GM19467 (cell line): ENCODE measurements around the gene DOCK9.

Experiments
- ATAC-seq: cut with Tn5 transposase; IDR thresholded peaks from one replicate; pipeline ENCODE4 v1.9.1; 2021; ENCODE audit warnings: mild to moderate bottlenecking, moderate library complexity; ENCODE audit not compliant: unreplicated experiment

DOCK9 gene

GRCh38 chr13:98978280-98978679 lies 416 bp upstream of the DOCK9 start:
- ATAC-seq, result no peak

GRCh38 chr13:98976941-98977340 lies 923 bp downstream of the DOCK9 start:
- no peak for ATAC-seq

- no peak for ATAC-seq
These were observed 1.5 kb downstream of the DOCK9 start for GRCh38 chr13:98976338-98976737.

GRCh38 chr13:98975822-98976261 lies 2.0 kb downstream of the DOCK9 start:
- ATAC-seq, result no peak

GRCh38 chr13:98974053-98974452 lies 3.8 kb downstream of the DOCK9 start:
- no peak for ATAC-seq

GRCh38 chr13:98972627-98973026 lies 5.2 kb downstream of the DOCK9 start:
- no peak for ATAC-seq

GRCh38 chr13:98972059-98972458 lies 5.8 kb downstream of the DOCK9 start:
- no peak for ATAC-seq

GRCh38 chr13:98970330-98970729 lies 7.5 kb downstream of the DOCK9 start:
- no peak for ATAC-seq

- no peak for ATAC-seq
These were observed 10.4 kb downstream of the DOCK9 start for GRCh38 chr13:98967491-98967890.

GRCh38 chr13:98966019-98966418 lies 11.8 kb downstream of the DOCK9 start:
- ATAC-seq, result no peak

GRCh38 chr13:98965325-98965724 lies 12.5 kb downstream of the DOCK9 start:
- ATAC-seq, result no peak

GRCh38 chr13:98963917-98964316 lies 13.9 kb downstream of the DOCK9 start:
- ATAC-seq, result no peak

- ATAC-seq, result no peak
These were observed 14.8 kb downstream of the DOCK9 start for GRCh38 chr13:98962901-98963590.

GRCh38 chr13:98961503-98962105 lies 16.3 kb downstream of the DOCK9 start:
- ATAC-seq, result no peak

- no peak for ATAC-seq
These were observed 17.0 kb downstream of the DOCK9 start for GRCh38 chr13:98960606-98961502.

- no peak for ATAC-seq
These were observed 17.9 kb downstream of the DOCK9 start for GRCh38 chr13:98959786-98960605.

- no peak for ATAC-seq
These were observed 18.6 kb downstream of the DOCK9 start for GRCh38 chr13:98959291-98959690.

- no peak for ATAC-seq
These were observed 19.4 kb downstream of the DOCK9 start for GRCh38 chr13:98958443-98958794.

GRCh38 chr13:98957731-98958442 lies 20.0 kb downstream of the DOCK9 start:
- no peak for ATAC-seq

- ATAC-seq, result no peak
These were observed 22.5 kb downstream of the DOCK9 start for GRCh38 chr13:98955336-98955735.
